Measurements from ENCODE around the gene GAPT.
"Not testable (repeated sequence)": the region's sequence is repeated elsewhere in the genome, so short reads cannot be mapped to it uniquely, and the experiment has no call there.

GAPT gene

DNA sequence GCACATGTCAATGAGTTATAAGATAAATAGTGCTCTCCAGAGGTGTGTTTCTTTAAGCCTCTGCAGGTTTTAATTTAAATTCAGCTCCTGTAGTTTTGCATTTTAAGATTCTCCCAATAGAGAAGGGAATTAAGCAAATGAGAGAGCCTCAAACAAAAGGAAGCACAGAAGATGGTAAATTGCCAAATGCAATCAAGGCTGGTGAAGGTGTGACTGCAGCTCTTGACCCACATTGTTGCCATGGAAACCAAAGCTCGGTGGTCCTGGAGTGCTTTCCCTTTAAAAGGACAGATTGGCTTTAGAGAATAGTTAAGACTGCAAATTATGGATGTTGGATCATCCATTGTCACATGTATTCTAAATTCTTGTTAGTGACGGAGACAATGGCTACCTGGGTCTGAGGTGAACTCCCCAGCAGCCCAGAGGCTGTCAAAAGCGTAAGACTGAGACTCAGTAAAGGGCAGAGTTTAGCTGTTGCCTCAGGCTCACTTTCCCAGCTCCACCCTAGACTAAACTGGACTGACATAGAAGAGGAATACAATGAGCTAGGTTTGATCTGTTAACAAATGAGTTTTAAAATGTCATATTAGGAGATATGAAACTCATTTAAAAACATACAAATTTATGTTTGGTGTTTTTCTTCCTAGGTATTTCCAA, 12.3 kb downstream of the GAPT start:
- DNase-seq (ENCODE audit: low read depth, low spot score), result no peak

DNA sequence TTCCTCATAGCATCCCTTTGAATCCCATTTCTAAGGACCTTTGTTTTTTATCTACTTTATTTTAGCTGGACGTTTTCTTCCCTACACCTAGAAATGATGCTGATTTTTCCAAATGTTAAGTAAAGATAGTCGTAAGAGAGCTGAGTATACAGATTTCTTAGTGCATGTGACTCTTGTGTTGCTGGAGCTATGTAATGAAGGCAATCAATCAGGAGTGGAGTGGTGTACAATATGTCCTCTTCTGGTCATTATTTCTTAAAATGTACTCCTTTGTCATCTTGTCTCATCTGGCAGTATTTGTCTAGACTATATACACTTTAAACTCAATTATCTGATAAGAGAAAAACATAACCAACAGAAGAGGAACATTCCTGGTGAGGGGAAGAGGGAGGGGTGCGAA, 13.5 kb downstream of the GAPT start:
- DNase-seq (ENCODE audit: low read depth, low spot score), result no peak

DNA sequence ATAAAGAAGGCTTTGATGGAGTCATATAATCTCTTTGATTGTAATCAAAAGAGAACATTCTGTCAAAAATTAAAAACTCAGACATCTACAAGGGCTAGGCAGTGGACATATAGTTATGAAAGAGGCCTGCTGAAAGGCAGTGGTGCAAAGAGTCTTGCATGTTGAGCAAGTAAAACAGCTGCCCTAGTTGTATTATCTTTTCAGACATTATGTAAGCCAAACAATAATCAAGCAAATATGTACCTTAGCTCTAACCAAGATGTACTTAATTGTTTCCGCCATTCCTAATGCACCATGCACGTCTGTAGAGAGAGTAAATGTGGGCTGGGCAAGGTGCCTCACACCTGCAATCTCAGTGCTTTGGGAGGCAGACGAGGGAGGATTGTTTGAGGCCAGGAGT, 14.3 kb downstream of the GAPT start:
- DNase-seq (ENCODE audit: low read depth, low spot score), result no peak

- no peak for DNase-seq (ENCODE audit: low read depth, low spot score)
These were observed 14.9 kb downstream of the GAPT start for GRCh38 chr5:58505971-58506640.

GRCh38 chr5:58507715-58508114, 16.5 kb downstream of the GAPT start:
- no peak for DNase-seq (ENCODE audit: low read depth, low spot score)

DNA sequence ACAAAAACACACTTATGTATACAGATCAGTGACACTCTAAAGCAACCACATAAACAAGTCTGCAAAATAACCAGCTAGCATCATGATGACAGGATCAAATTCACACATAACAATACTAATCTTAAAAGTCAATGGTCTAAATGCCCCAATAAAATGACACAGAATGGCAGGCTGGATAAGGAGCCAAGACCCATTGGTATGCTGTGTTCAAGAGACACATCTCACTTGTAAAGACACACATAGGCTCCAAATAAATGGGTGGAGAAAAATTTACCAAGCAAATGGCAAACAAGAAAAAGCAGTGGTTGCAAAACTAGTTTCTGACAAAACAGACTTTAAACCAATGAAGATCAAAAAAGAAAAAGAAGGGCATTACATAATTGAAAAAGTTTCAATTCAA, 26.0 kb downstream of the GAPT start:
- DNase-seq (ENCODE audit: low read depth, low spot score), result no peak

- no peak for DNase-seq (ENCODE audit: low read depth, low spot score)
These were observed 32.7 kb downstream of the GAPT start for GRCh38 chr5:58523956-58524355.

DNA sequence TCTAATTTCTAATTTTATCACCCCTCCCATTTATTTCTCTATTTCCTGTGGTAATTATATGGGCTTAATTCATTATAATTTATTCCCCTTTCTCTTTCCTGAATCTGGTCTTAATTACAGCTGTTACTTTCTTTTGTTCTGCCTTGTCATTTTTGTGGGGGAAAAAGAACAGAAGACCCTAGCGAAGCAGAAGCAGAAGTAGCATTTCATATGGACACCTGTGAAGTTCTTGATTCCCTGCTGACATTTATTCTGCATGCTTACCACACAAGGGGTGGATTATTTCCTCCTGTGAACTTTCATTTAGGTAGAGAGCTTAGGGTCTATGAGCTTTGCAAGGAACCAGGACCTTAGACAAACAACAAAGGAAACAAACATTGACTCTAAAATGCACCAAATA, 33.3 kb downstream of the GAPT start:
- DNase-seq (ENCODE audit: low read depth, low spot score), result no peak

DNA sequence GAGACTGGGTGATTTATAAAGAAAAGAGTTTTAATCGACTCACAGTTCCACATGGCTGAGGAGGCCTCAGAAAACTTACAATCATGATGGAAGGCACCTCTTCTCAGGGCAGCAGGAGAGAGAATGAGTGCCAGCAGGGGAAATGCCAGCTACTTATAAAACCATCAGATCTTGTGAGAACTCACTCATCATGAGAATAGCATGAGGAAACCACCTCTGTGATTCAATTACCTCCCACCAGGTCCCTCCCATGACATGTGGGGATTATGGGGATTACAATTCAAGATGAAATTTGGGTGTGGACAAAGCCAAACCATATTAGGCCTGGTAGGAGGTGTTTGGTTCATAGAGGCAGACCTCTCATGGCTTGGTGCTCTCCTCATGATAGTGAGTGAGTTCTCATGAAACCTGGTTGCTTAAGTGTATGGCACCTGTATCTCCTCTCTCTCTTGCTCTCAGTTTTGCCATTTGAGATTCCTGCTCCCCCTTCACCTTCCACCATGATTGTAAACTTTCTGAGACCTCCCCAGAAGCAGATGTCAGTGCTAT, 39.8 kb downstream of the GAPT start:
- no peak for DNase-seq (ENCODE audit: low read depth, low spot score)

DNA sequence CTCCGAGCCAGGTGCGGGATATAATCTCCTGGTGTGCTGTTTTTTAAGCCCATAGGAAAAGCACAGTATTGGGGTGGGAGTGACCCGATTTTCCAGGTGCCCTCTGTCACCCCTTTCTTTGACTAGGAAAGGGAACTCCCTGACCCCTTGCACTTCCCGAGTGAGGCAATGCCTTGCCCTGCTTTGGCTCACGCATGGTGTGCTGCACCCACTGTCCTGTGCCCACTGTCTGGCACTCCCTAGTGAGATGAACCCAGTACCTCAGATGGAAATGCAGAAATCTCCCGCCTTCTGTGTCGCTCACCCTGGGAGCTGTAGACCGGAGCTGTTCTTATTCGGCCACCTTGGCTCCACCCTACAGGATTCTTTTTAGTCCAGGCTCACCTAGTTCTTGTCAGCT, 50.7 kb downstream of the GAPT start:
- DNase-seq (ENCODE audit: low read depth, low spot score), result not testable (repeated sequence)

DNA sequence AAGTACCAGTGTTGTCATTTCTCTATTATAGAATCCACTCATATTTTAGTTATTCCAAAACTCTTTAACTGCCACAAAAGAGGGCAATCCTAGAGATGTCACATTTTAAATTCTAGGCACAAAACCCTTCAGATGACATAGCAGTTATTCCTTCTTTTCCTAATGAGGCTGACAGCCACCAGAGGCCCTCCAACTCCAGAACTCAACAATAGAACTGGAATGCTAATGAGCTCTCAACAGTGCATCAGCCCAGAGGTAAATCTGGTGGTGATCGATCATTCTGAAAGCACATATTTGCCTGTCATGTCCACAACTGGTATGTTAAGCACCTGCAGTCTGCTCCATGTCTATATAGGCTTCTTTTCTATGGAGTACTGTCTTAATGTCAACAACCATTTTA, 51.5 kb downstream of the GAPT start:
- no peak for DNase-seq (ENCODE audit: low read depth, low spot score)

DNA sequence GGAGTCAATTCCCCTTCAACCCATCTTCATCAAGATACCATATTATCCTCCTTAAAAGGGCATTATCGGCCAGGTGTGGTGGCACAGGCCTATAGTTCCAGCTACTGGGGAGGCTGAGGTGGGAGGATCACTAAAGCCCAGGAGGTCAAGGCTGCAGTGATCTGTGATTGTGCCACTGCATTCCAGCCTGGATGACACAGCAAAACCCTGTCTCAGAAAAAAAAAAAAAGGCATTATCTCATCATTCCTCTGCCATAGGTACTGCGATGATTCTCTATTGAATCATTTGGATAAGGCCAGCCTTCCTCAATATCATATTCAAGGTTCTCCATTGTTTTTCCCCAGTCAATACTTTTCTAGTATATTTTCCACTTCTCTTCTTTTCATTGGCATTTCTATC, 52.5 kb downstream of the GAPT start:
- no peak for DNase-seq (ENCODE audit: low read depth, low spot score)

DNA sequence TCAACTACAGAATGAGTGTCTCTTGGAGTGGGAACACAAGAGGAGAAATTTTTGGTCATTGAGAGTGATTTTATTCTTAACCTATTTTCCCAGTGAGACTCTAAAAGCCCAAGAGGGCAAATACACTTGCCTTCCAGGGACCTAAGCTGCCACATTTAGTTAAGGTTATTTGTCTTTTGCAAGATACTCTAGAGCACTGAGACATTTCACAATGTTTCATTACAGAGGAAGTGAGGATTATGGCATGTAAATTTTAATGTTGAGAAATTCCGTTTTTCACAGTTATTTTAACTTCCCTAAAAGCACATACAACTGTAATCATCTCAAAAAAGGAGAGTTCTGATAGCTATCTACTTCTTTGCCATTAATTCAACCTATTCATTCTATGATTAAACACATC, 53.0 kb downstream of the GAPT start:
- no peak for DNase-seq (ENCODE audit: low read depth, low spot score)

DNA sequence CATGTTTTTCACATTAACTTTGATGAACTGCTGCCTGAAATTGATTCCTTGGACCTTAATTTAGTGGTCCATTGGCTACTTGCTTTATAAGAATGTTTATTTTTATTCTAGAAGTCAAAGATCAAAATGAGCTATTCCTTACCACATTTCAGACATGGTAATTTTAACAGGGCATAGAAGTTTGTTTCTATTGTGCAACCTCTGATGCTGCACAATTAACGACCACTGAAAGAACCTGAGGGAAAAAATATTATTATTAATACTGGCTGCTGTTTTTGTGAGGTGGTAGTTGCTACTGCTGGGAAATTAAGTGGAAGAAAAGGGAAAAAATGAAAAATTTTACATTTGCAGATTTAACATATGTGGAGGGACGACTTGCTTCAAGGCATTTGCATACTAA, 53.7 kb downstream of the GAPT start:
- DNase-seq (ENCODE audit: low read depth, low spot score), result no peak

DNA sequence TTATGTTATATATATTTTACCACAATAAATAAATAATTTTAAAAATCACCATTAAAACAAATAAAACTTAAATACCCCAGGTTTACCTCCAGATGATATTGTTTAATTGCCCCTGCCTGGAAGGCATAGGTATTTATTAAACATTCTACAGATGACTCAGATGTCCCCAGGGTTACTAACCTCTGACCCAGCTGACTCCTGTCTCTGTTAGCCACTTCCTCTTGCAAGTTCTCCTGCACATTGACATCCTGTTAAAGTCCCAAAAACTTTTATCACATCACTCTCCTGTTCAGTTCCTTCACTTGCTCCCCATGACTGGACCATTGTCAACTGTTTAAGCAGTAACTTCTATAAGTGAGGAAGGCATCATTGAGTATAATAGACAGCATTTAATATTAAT, 54.7 kb downstream of the GAPT start:
- no peak for DNase-seq (ENCODE audit: low read depth, low spot score)
